ENCODE results near the gene ZNF275. TPM values are rescaled to one million over a fixed set of nuclear protein-coding genes. Genes with fewer than 3 reads are reported as not detected.
"Not testable (repeated sequence)": the region's sequence is repeated elsewhere in the genome, so short reads cannot be mapped to it uniquely, and the experiment has no call there.

The ZNF275 gene
- total RNA-seq, 2 donors from 2014 or later, result 12.0 to 12.4 TPM

DNA sequence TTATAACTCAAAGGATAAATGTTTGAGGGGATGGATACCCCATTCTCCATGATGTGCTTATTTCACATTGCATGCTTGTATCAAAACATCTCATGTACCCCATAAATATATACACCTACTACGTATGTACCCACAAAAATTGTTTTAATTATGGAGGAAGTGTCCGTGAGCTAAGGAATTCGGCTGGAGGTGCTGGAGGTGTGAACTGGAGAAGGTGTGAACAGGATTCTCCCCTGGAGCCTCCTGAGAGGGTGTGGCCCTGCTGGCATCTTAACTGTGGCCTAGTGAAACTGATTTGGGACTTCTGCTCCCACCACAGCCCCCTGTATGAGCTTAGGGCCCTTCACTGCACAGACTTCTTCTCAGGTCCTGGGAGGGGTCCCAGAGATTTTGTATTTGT is 43.8 kb downstream of the ZNF275 start:
- no peak overlapping the region for H3K27ac Mint-ChIP-seq

DNA sequence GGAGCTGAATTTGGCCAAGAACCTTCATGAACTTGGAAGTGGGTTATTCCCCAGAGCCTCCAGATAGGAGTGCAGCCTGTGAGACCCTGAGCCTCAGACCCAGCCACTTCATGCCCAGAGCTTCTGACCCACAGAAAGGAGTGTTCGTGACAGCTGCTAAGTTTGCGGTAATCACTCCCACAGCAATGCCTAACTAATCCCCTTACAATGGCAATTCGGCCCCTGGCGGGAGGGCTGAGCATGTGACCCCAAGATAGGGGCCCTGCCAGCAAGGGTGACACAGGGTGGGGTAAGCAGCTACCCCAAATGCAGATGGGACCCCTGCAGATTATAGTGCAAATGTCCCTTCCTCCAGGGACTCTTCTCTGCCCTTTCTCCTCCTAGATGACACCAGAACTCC is 44.7 kb downstream of the ZNF275 start:
- Mint-ChIP-seq H3K36me3 (ENCODE audit: low read depth) (no peaks in the 10 kb centered on the region), H3K27me3 (no peaks in the 10 kb centered on the region), H3K27ac (no peak overlapping the region), H3K4me1 (no peaks in the 10 kb centered on the region), H3K4me3 (no peak overlapping the region)
- DNase-seq (no peak), ATAC-seq (no peak)
- H3K9me3 ChIP-seq (ENCODE audit: control insufficient read depth, low read length, poor library complexity, severe bottlenecking), result no peaks in the 10 kb centered on the region

More for the DNA sequence above, 43.8 kb downstream of the ZNF275 start:
- no peaks in the 10 kb centered on the region for H3K9me3 ChIP-seq (ENCODE audit: control insufficient read depth, low read length, poor library complexity, severe bottlenecking)
- DNase-seq (no peak), ATAC-seq (no peak)
- Mint-ChIP-seq H3K36me3 (ENCODE audit: low read depth) (no peaks in the 10 kb centered on the region), H3K27me3 (peaks cover 4% of the 10 kb centered on the region), H3K4me3 (no peak overlapping the region), H3K4me1 (no peaks in the 10 kb centered on the region)

DNA sequence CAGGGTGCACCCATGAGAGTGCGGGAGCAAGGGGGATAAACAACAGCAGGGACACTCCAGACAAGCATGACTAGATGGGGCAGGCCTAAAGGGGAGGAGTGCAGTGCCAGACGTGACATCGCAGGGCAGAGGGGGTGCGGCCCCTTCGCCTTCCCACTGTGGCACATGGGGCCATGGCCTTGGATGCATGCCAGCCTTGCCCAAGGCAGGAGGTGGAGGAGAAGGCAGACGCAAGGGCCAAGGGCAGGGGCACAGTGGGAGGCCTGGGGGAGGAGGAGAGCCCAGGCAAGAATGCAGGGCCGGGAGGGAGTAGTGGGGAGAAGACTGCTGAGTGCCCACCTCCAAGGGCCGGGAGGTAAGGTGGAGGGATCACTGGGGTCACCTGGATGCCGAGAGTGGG is 45.6 kb downstream of the ZNF275 start:
- DNase-seq, result no peak
- Mint-ChIP-seq H3K27ac (no peak overlapping the region), H3K27me3 (no peaks in the 10 kb centered on the region)

DNA sequence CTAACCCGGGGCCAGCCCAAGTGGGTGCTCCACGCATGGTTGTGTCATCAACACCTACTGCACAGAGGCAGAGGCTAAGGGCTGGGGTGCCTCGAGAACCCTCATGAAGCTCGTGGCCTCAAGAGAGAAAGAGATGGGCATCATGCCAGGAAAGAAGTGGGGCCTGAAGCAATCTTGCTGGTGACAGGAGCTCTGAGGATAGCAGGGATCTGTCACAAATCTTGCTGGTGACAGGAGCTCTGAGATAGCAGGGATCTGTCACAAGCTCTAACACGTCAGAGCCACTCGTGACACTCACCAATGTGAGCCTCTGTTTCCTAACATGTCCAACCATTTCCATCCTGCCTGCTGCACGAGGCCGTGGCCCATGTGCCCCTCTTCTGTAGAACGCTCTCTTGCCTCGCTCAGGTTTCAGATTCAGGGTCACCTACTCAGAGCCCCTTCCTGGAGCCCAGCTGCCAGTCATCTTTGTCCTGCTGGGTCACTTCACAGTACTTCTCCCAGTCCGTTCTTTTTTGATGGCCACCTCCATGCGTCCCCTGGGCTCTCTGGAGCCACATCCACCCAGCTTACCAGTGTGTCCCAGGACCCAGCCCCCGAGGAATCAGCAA is 46.1 kb downstream of the ZNF275 start:
- DNase-seq (no peak), ATAC-seq (no peak)
- Mint-ChIP-seq H3K36me3 (ENCODE audit: low read depth) (no peaks in the 10 kb centered on the region), H3K4me1 (no peaks in the 10 kb centered on the region), H3K27ac (no peak overlapping the region), H3K27me3 (no peaks in the 10 kb centered on the region), H3K4me3 (no peak overlapping the region)
- no peaks in the 10 kb centered on the region for H3K9me3 ChIP-seq (ENCODE audit: control insufficient read depth, low read length, poor library complexity, severe bottlenecking)

More for the DNA sequence above, 45.6 kb downstream of the ZNF275 start:
- Mint-ChIP-seq H3K36me3 (ENCODE audit: low read depth) (no peaks in the 10 kb centered on the region), H3K4me3 (no peak overlapping the region), H3K4me1 (no peaks in the 10 kb centered on the region)
- no peak for ATAC-seq
- no peaks in the 10 kb centered on the region for H3K9me3 ChIP-seq (ENCODE audit: control insufficient read depth, low read length, poor library complexity, severe bottlenecking)

GRCh38 chrX:153380691-153381090 is 46.7 kb downstream of the ZNF275 start:
- Mint-ChIP-seq H3K27me3 (no peaks in the 10 kb centered on the region), H3K4me3 (no peak overlapping the region), H3K27ac (no peak overlapping the region), H3K36me3 (ENCODE audit: low read depth) (no peaks in the 10 kb centered on the region), H3K4me1 (no peaks in the 10 kb centered on the region)
- DNase-seq (no peak), ATAC-seq (no peak)
- no peaks in the 10 kb centered on the region for H3K9me3 ChIP-seq (ENCODE audit: control insufficient read depth, low read length, poor library complexity, severe bottlenecking)

DNA sequence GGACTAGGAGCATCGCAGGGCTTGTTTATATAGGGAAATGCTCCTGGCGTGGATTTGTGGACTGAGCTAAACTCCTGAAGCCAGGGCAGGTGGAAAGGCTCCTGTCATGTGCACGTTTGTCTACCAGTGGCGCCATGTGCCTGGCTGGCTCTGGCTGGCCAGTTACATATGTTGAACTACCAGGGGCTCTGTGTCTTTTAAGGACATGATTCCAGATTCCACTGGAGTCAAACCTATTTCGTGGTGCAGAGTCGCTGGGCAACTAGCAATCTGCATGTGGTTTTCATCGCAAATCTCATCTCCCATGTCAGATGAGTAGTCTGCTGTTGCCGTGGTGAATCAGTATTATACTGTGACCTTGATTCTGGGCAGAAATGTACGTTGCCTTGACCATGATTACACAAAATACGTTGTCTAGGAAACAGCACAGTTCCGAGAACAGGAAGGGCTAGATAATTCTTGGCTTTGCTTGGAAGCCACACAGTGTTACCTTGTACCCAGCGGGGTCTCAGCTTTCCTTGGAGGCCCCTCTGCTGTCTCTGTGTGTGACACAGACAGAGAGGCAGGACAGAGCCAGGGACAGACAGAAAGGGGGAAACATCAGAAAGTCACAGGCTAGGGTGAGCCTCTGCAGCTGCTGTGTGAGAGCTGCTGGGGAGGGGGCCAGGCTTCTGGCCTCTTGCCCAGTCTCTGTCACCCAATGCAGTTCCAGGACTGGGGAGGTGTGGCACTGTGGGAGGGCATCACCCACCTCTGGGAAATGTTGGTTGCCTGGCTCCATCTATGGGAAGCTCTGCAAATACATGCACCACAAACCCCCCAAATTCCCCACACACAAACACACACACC is 48.0 kb downstream of the ZNF275 start:
- H3K27me3 Mint-ChIP-seq, result no peaks in the 10 kb centered on the region
- H3K9me3 ChIP-seq (ENCODE audit: control insufficient read depth, low read length, poor library complexity, severe bottlenecking), result no peaks in the 10 kb centered on the region
- DNase-seq (no peak), ATAC-seq (peak; percentile 80)
- H3K36me3 Mint-ChIP-seq (ENCODE audit: low read depth), result no peaks in the 10 kb centered on the region
- no peak overlapping the region for H3K4me3 Mint-ChIP-seq
- H3K27ac Mint-ChIP-seq, result no peak overlapping the region
- H3K4me1 Mint-ChIP-seq, result peaks cover 3% of the 10 kb centered on the region

DNA sequence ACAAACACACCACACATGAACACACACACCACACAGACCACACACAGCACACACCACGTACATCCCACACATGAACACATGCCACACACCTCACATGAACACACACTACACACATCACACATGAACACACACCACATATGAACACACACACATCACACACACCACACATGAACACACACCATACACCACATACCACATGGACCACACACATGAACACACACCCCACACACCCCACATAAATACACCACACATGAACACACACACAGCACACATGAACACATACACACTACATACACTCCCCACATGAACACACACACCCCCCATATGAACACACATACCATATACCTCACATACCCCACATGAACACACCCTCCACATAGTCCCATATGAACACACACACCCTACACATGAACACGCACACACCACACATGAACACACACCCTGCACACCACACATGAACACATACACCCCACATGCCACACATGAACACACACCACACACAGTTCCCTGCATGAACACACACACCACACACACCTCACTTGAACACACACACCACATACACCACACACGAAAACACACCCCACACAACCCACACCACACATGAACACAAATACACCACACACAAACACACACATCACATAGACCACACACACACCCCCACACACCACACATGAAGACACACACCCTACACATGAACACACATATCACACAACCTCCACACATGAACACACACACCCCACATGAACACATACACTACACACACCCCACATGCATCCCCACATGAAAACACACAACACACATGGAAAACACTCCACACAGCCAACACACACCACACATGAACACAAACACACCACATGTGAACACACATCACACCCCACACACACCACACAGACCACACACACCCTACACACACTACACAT is 48.9 kb downstream of the ZNF275 start:
- Mint-ChIP-seq H3K27me3 (no peaks in the 10 kb centered on the region), H3K27ac (no peak overlapping the region), H3K36me3 (ENCODE audit: low read depth) (no peaks in the 10 kb centered on the region), H3K4me3 (no peak overlapping the region), H3K4me1 (peaks cover 3% of the 10 kb centered on the region)
- H3K9me3 ChIP-seq (ENCODE audit: control insufficient read depth, low read length, poor library complexity, severe bottlenecking), result no peaks in the 10 kb centered on the region
- ATAC-seq (no peak), DNase-seq (no peak)

GRCh38 chrX:153384390-153384789 is 50.4 kb downstream of the ZNF275 start:
- DNase-seq, result no peak
- H3K9me3 ChIP-seq (ENCODE audit: control insufficient read depth, low read length, poor library complexity, severe bottlenecking), result no peaks in the 10 kb centered on the region
- H3K27me3 Mint-ChIP-seq, result no peaks in the 10 kb centered on the region
- H3K4me3 Mint-ChIP-seq, result no peak overlapping the region
- no peak overlapping the region for H3K27ac Mint-ChIP-seq
- ATAC-seq, result no peak
- H3K36me3 Mint-ChIP-seq (ENCODE audit: low read depth), result no peaks in the 10 kb centered on the region
- H3K4me1 Mint-ChIP-seq, result peaks cover 3% of the 10 kb centered on the region

DNA sequence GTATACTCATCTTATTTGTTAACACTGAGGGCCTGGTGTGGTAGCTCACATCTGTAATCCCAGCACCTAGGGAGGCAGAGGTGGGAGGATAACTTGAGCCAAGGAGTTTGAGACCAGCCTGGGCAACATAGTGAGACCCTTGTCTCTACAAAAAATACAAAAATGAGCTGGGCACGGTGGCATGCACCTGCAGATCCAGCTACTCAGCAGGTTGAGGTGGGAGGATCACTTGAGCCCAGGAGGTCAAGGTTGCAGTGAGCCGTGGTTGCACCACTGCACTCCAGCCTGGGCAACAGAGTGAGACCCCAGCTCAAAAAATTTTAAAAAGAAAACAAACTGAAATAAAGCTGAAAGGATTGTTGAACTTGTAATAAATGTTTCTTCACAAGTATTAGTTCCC is 51.0 kb downstream of the ZNF275 start:
- ATAC-seq; H3K27me3 Mint-ChIP-seq; H3K9me3 ChIP-seq (ENCODE audit: control insufficient read depth, low read length, poor library complexity, severe bottlenecking); H3K36me3 Mint-ChIP-seq (ENCODE audit: low read depth); DNase-seq; H3K4me1 Mint-ChIP-seq; H3K27ac Mint-ChIP-seq; H3K4me3 Mint-ChIP-seq: not testable (repeated sequence)

DNA sequence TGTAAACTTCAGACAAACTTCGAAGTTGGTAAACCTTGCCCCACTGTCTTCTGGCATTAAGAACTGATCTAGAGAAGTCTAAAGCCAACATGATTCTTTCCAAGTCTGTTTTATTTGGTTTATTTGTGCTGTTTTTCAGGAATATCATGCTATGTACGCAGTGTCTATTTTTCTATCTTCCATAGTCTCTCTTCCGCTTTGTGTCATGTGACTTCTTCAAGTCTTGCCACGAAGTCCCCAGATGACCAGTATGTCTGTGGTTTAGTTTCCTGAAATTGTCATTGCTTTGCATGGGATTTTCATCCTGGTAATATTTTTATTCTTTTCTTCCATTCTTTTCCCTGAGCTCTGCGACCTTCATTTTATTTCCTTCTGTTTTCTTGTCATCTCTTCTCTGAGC is 52.1 kb downstream of the ZNF275 start:
- peaks cover 3% of the 10 kb centered on the region for H3K4me1 Mint-ChIP-seq
- no peak overlapping the region for H3K4me3 Mint-ChIP-seq
- no peaks in the 10 kb centered on the region for H3K27me3 Mint-ChIP-seq
- no peak overlapping the region for H3K27ac Mint-ChIP-seq
- ATAC-seq (no peak), DNase-seq (no peak)
- H3K36me3 Mint-ChIP-seq (ENCODE audit: low read depth), result no peaks in the 10 kb centered on the region
- no peaks in the 10 kb centered on the region for H3K9me3 ChIP-seq (ENCODE audit: control insufficient read depth, low read length, poor library complexity, severe bottlenecking)

DNA sequence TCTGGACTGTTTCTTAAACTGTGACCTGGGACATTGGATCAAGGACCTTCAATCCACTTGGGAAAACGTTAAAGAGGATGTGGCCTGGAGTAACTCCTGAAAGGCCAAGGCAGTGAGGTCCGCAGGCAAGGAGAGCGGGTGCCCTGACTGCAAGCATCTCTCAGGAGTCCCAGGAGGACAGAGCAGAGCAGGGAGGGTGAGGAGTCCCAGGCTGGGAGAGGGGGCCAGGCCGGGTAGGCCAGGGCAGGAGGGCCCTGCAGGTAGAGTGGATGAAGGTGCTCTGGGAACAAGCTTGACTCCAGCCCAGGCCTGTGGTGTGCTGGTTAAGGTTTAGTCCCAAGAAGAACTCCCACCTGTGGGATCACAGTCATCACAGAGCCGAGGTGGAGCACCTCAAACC is 53.4 kb downstream of the ZNF275 start:
- ATAC-seq, result no peak
- no peak overlapping the region for H3K4me3 Mint-ChIP-seq
- no peak overlapping the region for H3K27ac Mint-ChIP-seq
- H3K36me3 Mint-ChIP-seq (ENCODE audit: low read depth), result no peaks in the 10 kb centered on the region
- H3K27me3 Mint-ChIP-seq, result no peaks in the 10 kb centered on the region
- no peak for DNase-seq
- peaks cover 3% of the 10 kb centered on the region for H3K4me1 Mint-ChIP-seq
- H3K9me3 ChIP-seq (ENCODE audit: control insufficient read depth, low read length, poor library complexity, severe bottlenecking), result no peaks in the 10 kb centered on the region

GRCh38 chrX:153387987-153388721 is 54.2 kb downstream of the ZNF275 start:
- H3K4me1 Mint-ChIP-seq, result peaks cover 3% of the 10 kb centered on the region

More at GRCh38 chrX:153387987-153388721, 54.2 kb downstream of the ZNF275 start:
- H3K36me3 Mint-ChIP-seq (ENCODE audit: low read depth), result no peaks in the 10 kb centered on the region
- H3K4me3 Mint-ChIP-seq, result no peak overlapping the region
- no peak overlapping the region for H3K27ac Mint-ChIP-seq
- H3K9me3 ChIP-seq (ENCODE audit: control insufficient read depth, low read length, poor library complexity, severe bottlenecking), result no peaks in the 10 kb centered on the region
- no peak for ATAC-seq
- DNase-seq, result no peak
- no peaks in the 10 kb centered on the region for H3K27me3 Mint-ChIP-seq

Data from T-helper 17 cell (primary cell).